A673 (cell line): Measurements from ENCODE around the gene ABCG1.

Experiments
- CTCF ChIP-seq: fragments of 300-800, 200-600 bp; sonication (generic); conservative IDR thresholded peaks from 2 replicates; pipeline ENCODE4 v1.5.1; 2017; ENCODE audit warnings: low read depth, mild to moderate bottlenecking, antibody characterized with exemption, low read length, moderate library complexity, mixed read lengths
- EZH2 ChIP-seq: fragments of 200-600 bp; sonication (generic); IDR thresholded peaks from 2 replicates; pipeline ENCODE4 v1.6.1; 2017; ENCODE audit warnings: borderline replicate concordance, low read depth, mild to moderate bottlenecking, mixed read lengths, antibody characterized with exemption, low read length; ENCODE audit not compliant: poor library complexity, severe bottlenecking

GRCh38 chr21:42230178-42230577 lies 11.2 kb downstream of the ABCG1 start:
- TF ChIP-seq CTCF (no peak), EZH2 (no peak)
